Thoracic aorta (tissue), 2 donors: Measurements from ENCODE around the gene FBXO15. TPM values are rescaled to one million over a fixed set of nuclear protein-coding genes. Genes with fewer than 3 reads are reported as not detected.

Experiments used
- ATAC-seq: fragments of 150-250 bp; one replicate; pipeline ENCODE4 v1.8.0; 2017; ENCODE audit warnings: low read depth; ENCODE audit not compliant: insufficient number of reproducible peaks, low FRiP score
- DNase-seq: peaks from one replicate; pipeline ENCODE4 v3.0.0-alpha.2; 2020; ENCODE audit warnings: low spot score
- H3K27ac ChIP-seq, 2 donors: fragments of 200-600 bp; sonication (generic); 1 replicate in 1 of 2; 2 replicates in 1 of 2; pipeline ENCODE4 v1.5.1; 2016; ENCODE audit warnings: mild to moderate bottlenecking in 2 of 2, moderate library complexity in 2 of 2
- H3K27me3 ChIP-seq: fragments of 200-600 bp; sonication (generic); replicated peaks from 2 replicates; pipeline ENCODE4 v1.6.0; 2016; ENCODE audit warnings: mild to moderate bottlenecking; ENCODE audit not compliant: insufficient read depth
- H3K36me3 ChIP-seq: fragments of 200-600 bp; sonication (generic); one replicate; pipeline ENCODE4 v1.5.1; 2016
- H3K4me1 ChIP-seq, 2 donors: fragments of 200-600 bp; sonication (generic); 1 replicate in 1 of 2; 2 replicates in 1 of 2; pipeline versions ENCODE4 v1.5.1 to v1.6.0; 2016; ENCODE audit warnings: low read depth in 2 of 2, mild to moderate bottlenecking in 1 of 2; ENCODE audit not compliant: control insufficient read depth in 1 of 2
- H3K4me3 ChIP-seq: fragments of 200-600 bp; sonication (generic); 2 replicates; pipeline ENCODE4 v1.5.1; 2016; ENCODE audit warnings: mild to moderate bottlenecking
- H3K9me3 ChIP-seq: fragments of 200-600 bp; sonication (generic); 2 replicates; pipeline ENCODE4 v1.5.1; 2016
- total RNA-seq, 2 donors: library from RNA; depleted of rRNA; stranded (reverse); fragments of >200 nt; gene quantifications; one replicate each; pipeline versions ENCODE4 v1.1.0 to v1.2.3, GENCODE V29; 2016
- TF ChIP-seq, protein P1 (sequence below): fragments of 200-600 bp; sonication (generic); IDR thresholded peaks from one replicate; pipeline ENCODE4 v1.5.1; 2019; ENCODE audit warnings: antibody characterized with exemption

The FBXO15 gene
- total RNA-seq, 2 donors from 2014 or later = 1.8 TPM; not detected in 1

- Histone ChIP-seq H3K27ac (no peak overlapping the region), H3K36me3 (no peaks in the 10 kb centered on the region), H3K4me1 (no peaks in the 10 kb centered on the region), H3K9me3 (no peaks in the 10 kb centered on the region), H3K27me3 (no peaks in the 10 kb centered on the region), H3K4me3 (no peak overlapping the region)
- DNase-seq (no peak), ATAC-seq (no peak)
- TF ChIP-seq, protein P1, sequence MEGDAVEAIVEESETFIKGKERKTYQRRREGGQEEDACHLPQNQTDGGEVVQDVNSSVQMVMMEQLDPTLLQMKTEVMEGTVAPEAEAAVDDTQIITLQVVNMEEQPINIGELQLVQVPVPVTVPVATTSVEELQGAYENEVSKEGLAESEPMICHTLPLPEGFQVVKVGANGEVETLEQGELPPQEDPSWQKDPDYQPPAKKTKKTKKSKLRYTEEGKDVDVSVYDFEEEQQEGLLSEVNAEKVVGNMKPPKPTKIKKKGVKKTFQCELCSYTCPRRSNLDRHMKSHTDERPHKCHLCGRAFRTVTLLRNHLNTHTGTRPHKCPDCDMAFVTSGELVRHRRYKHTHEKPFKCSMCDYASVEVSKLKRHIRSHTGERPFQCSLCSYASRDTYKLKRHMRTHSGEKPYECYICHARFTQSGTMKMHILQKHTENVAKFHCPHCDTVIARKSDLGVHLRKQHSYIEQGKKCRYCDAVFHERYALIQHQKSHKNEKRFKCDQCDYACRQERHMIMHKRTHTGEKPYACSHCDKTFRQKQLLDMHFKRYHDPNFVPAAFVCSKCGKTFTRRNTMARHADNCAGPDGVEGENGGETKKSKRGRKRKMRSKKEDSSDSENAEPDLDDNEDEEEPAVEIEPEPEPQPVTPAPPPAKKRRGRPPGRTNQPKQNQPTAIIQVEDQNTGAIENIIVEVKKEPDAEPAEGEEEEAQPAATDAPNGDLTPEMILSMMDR = no peak
Observed at GRCh38 chr18:74062037-74062436, 85.6 kb downstream of the FBXO15 start.

- no peak for DNase-seq
Observed at GRCh38 chr18:74060579-74060978, 87.1 kb downstream of the FBXO15 start.

DNA sequence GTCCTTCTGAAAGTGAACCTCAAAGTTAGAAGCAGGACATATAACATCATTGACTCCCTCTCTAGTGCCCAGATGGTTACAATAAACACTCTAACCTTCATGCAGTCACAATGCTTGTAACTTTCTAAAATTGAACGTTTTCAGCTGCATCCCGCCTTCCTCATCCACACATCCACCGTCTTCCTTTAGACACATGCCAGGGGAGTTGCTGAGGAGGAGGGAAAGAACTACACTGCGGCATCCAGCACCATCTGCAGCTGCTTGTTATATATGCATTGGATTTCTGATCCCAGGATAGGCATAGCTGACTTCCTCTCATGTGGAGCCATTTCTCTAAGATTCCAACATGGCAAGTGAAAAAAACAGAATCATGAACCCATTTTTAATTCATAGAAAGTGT lies 96.8 kb downstream of the FBXO15 start:
- ATAC-seq (no peak), DNase-seq (no peak)
- no peaks in the 10 kb centered on the region for H3K9me3 ChIP-seq
- no peak overlapping the region for H3K4me3 ChIP-seq
- no peaks in the 10 kb centered on the region for H3K4me1 ChIP-seq
- no peaks in the 10 kb centered on the region for H3K36me3 ChIP-seq
- TF ChIP-seq, protein P1 = no peak
- H3K27me3 ChIP-seq = no peaks in the 10 kb centered on the region
- no peak overlapping the region for H3K27ac ChIP-seq

More at GRCh38 chr18:74060579-74060978, 87.1 kb downstream of the FBXO15 start:
- Histone ChIP-seq H3K4me3 (no peak overlapping the region), H3K9me3 (no peaks in the 10 kb centered on the region), H3K27me3 (no peaks in the 10 kb centered on the region), H3K4me1 (no peaks in the 10 kb centered on the region), H3K36me3 (no peaks in the 10 kb centered on the region), H3K27ac (no peak overlapping the region)
- no peak for ATAC-seq
- TF ChIP-seq, protein P1 = no peak

- TF ChIP-seq, protein P1 = no peak
- no peaks in the 10 kb centered on the region for H3K4me1 ChIP-seq
- DNase-seq (no peak), ATAC-seq (no peak)
- no peaks in the 10 kb centered on the region for H3K36me3 ChIP-seq
- no peaks in the 10 kb centered on the region for H3K9me3 ChIP-seq
- H3K27ac ChIP-seq = no peak overlapping the region
- H3K4me3 ChIP-seq = no peak overlapping the region
- H3K27me3 ChIP-seq = no peaks in the 10 kb centered on the region
Observed at GRCh38 chr18:74040459-74041332, 106.9 kb downstream of the FBXO15 start.

DNA sequence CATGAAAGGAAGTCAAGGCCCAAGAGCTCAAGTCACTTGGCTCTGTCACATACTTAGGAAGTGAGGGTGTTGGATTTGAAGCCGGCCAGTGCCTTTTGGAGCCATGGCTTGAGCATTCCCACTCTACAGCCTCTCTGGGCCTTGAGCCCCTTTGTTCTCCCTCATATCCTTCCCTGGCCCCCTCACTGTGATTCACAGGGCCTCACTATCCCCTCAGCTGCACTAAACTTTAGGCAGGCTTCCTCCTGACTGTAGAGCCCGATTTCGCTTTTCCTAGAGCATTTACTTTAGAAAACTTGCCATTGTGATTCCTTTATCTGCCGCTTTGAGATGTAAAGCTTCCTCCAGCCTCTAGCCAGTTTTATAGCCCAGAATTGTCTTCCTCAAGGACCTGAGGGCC lies 107.6 kb downstream of the FBXO15 start:
- ATAC-seq = no peak
- Histone ChIP-seq H3K27me3 (no peaks in the 10 kb centered on the region), H3K4me3 (no peak overlapping the region), H3K4me1 (no peaks in the 10 kb centered on the region), H3K27ac (no peak overlapping the region), H3K36me3 (no peaks in the 10 kb centered on the region), H3K9me3 (no peaks in the 10 kb centered on the region)
- no peak for DNase-seq
- TF ChIP-seq, protein P1 = no peak
